WTC11 (cell line): ENCODE data around the gene CYP26A1. TPM values are rescaled to one million over a fixed set of nuclear protein-coding genes. Genes with fewer than 3 reads are reported as not detected.

ENCODE experiments used
- AFF4 ChIP-seq: sonication (generic); formaldehyde crosslinking; IDR thresholded peaks from 2 replicates; pipeline ENCODE4 v1.8.1; 2023; ENCODE audit warnings: mild to moderate bottlenecking, missing genetic modification reagents, borderline replicate concordance
- ATF1 ChIP-seq: sonication (generic); formaldehyde crosslinking; IDR thresholded peaks from 2 replicates; pipeline ENCODE4 v1.8.1; 2023; ENCODE audit warnings: mild to moderate bottlenecking, moderate library complexity, missing genetic modification reagents
- CBFB ChIP-seq: sonication (generic); formaldehyde crosslinking; IDR thresholded peaks from 2 replicates; pipeline ENCODE4 v1.8.1; 2022; ENCODE audit warnings: mild to moderate bottlenecking, low read depth, missing genetic modification reagents
- ELF4 ChIP-seq: sonication (generic); formaldehyde crosslinking; IDR thresholded peaks from 2 replicates; pipeline ENCODE4 v1.8.1; 2022; ENCODE audit warnings: low read depth, mild to moderate bottlenecking, moderate library complexity, missing genetic modification reagents
- FOXP1 ChIP-seq: sonication (generic); formaldehyde crosslinking; IDR thresholded peaks from 2 replicates; pipeline ENCODE4 v1.8.0; 2022; ENCODE audit warnings: missing genetic modification reagents, mild to moderate bottlenecking, moderate library complexity, borderline replicate concordance
- GRHL2 ChIP-seq: fragments of 250-450 bp; sonication (Bioruptor Pico); IDR thresholded peaks from 2 replicates; pipeline ENCODE4 v1.8.0; 2022; ENCODE audit warnings: mild to moderate bottlenecking, moderate library complexity; ENCODE audit not compliant: insufficient replicate concordance, severe bottlenecking
- HMGA2 ChIP-seq: fragments of 250-450 bp; sonication (Bioruptor Pico); IDR thresholded peaks from 2 replicates; pipeline ENCODE4 v1.4.0; 2021; ENCODE audit warnings: mild to moderate bottlenecking, moderate library complexity
- IRF1 ChIP-seq: sonication (generic); formaldehyde crosslinking; IDR thresholded peaks from 2 replicates; pipeline ENCODE4 v1.8.0; 2023; ENCODE audit warnings: missing genetic modification reagents
- KAT7 ChIP-seq: sonication (generic); formaldehyde crosslinking; IDR thresholded peaks from 2 replicates; pipeline ENCODE4 v1.8.1; 2023; ENCODE audit warnings: missing genetic modification reagents, mild to moderate bottlenecking, borderline replicate concordance
- MAX ChIP-seq: sonication (generic); formaldehyde crosslinking; IDR thresholded peaks from 2 replicates; pipeline ENCODE4 v1.8.0; 2022; ENCODE audit warnings: mild to moderate bottlenecking, missing genetic modification reagents
- MXD4 ChIP-seq: fragments of 250-450 bp; sonication (Bioruptor Pico); IDR thresholded peaks from 2 replicates; pipeline ENCODE4 v1.8.0; 2021; ENCODE audit warnings: mild to moderate bottlenecking, moderate library complexity, borderline replicate concordance
- MYBL2 ChIP-seq: sonication (generic); formaldehyde crosslinking; IDR thresholded peaks from 2 replicates; pipeline ENCODE4 v1.8.1; 2023; ENCODE audit warnings: mild to moderate bottlenecking, moderate library complexity, missing genetic modification reagents
- NFYB ChIP-seq: sonication (generic); formaldehyde crosslinking; conservative IDR thresholded peaks from 2 replicates; pipeline ENCODE4 v1.8.0; 2022; ENCODE audit warnings: low read depth, missing genetic modification reagents
- OVOL2 ChIP-seq: fragments of 250-450 bp; sonication (Bioruptor Pico); IDR thresholded peaks from 2 replicates; pipeline ENCODE4 v1.9.0; 2021; ENCODE audit warnings: mild to moderate bottlenecking, borderline replicate concordance
- PRDM15 ChIP-seq: sonication (generic); formaldehyde crosslinking; IDR thresholded peaks from 2 replicates; pipeline ENCODE4 v1.8.0; 2022; ENCODE audit warnings: missing genetic modification reagents
- PRRX2 ChIP-seq: fragments of 250-450 bp; sonication (Bioruptor Pico); IDR thresholded peaks from 2 replicates; pipeline ENCODE4 v1.8.0; 2021; ENCODE audit warnings: mild to moderate bottlenecking
- RORB ChIP-seq: fragments of 250-450 bp; sonication (Bioruptor Pico); IDR thresholded peaks from 2 replicates; pipeline ENCODE4 v1.9.0; 2021; ENCODE audit warnings: mild to moderate bottlenecking
- SP1 ChIP-seq: sonication (generic); formaldehyde crosslinking; conservative IDR thresholded peaks from 2 replicates; pipeline ENCODE4 v1.8.1; 2022; ENCODE audit warnings: missing genetic modification reagents
- USF1 ChIP-seq: sonication (generic); formaldehyde crosslinking; IDR thresholded peaks from 2 replicates; pipeline ENCODE4 v1.8.0; 2022; ENCODE audit warnings: mild to moderate bottlenecking, missing genetic modification reagents
- ZBTB21 ChIP-seq: sonication (generic); formaldehyde crosslinking; IDR thresholded peaks from 2 replicates; pipeline ENCODE4 v1.8.1; 2023; ENCODE audit warnings: mild to moderate bottlenecking, missing genetic modification reagents, borderline replicate concordance
- ZBTB43 ChIP-seq: sonication (generic); formaldehyde crosslinking; IDR thresholded peaks from 2 replicates; pipeline ENCODE4 v1.8.1; 2023; ENCODE audit warnings: mild to moderate bottlenecking, missing genetic modification reagents
- ZNF219 ChIP-seq: sonication (generic); formaldehyde crosslinking; IDR thresholded peaks from 2 replicates; pipeline ENCODE4 v1.8.0; 2023; ENCODE audit warnings: missing genetic modification reagents, mild to moderate bottlenecking, borderline replicate concordance
- ZNF263 ChIP-seq: sonication (generic); formaldehyde crosslinking; IDR thresholded peaks from 2 replicates; pipeline ENCODE4 v1.8.1; 2022; ENCODE audit warnings: low read depth, mild to moderate bottlenecking, moderate library complexity, missing genetic modification reagents
- ZNF317 ChIP-seq: sonication (generic); formaldehyde crosslinking; IDR thresholded peaks from 2 replicates; pipeline ENCODE4 v1.8.1; 2023; ENCODE audit warnings: low read depth, mild to moderate bottlenecking, moderate library complexity, missing genetic modification reagents, borderline replicate concordance
- ZNF423 ChIP-seq: fragments of 250-450 bp; sonication (Bioruptor Pico); IDR thresholded peaks from 2 replicates; pipeline ENCODE4 v2.1.2; 2022; ENCODE audit warnings: mild to moderate bottlenecking, moderate library complexity
- ZNF425 ChIP-seq: fragments of 250-450 bp; sonication (Bioruptor Pico); conservative IDR thresholded peaks from 2 replicates; pipeline ENCODE4 v1.9.0; 2021; ENCODE audit warnings: mild to moderate bottlenecking
- total RNA-seq: library from RNA; stranded (reverse); gene quantifications from 3 replicates; pipeline ENCODE4 v1.2.3, GENCODE V29; 2021

CYP26A1 gene
- total RNA-seq, 1 experiment from 2014 or later: 3.4 TPM

- TF ChIP-seq PRDM15 (CRISPR knock-in tag) (no peak), GRHL2 (CRISPR knock-in tag) (no peak), SP1 (CRISPR knock-in tag) (peak; percentile 32; the same call in 1 of the 2 replicates), NFYB (CRISPR knock-in tag) (no peak), USF1 (no peak), ZNF317 (no peak), ZNF423 (CRISPR knock-in tag) (no peak), HMGA2 (no peak), MAX (peak; percentile 48; the same call in 1 of the 2 replicates), OVOL2 (CRISPR knock-in tag) (no peak), IRF1 (CRISPR knock-in tag) (no peak), MXD4 (no peak), ATF1 (CRISPR knock-in tag) (no peak), KAT7 (CRISPR knock-in tag) (no peak), FOXP1 (CRISPR knock-in tag) (peak; percentile 85), ELF4 (CRISPR knock-in tag) (no peak), ZBTB21 (CRISPR knock-in tag) (no peak), PRRX2 (no peak; the same call in 1 of the 2 replicates), ZNF425 (CRISPR knock-in tag) (no peak), ZNF219 (CRISPR knock-in tag) (0 out of 2 replicates have a peak, but pooled peaks have one; percentile 15), CBFB (CRISPR knock-in tag) (no peak), AFF4 (no peak), MYBL2 (CRISPR knock-in tag) (peak; percentile 43; the same call in 1 of the 2 replicates), RORB (CRISPR knock-in tag) (no peak), ZNF263 (CRISPR knock-in tag) (no peak), ZBTB43 (CRISPR knock-in tag) (no peak)
Observed at GRCh38 chr10:93065675-93066543, 7.8 kb upstream of the CYP26A1 start (continued).
